Stimulated activated CD4-positive, alpha-beta T cell treated with anti-CD3 and anti-CD28 coated beads, Interleukin-1b, Interleukin-23, amount 100 ng/mL, for 4 hours (primary cell): ENCODE results near the gene EHBP1.

Experiments used
- DNase-seq, 2 donors: peaks; one replicate each; pipeline ENCODE4 v3.0.0-alpha.2; 2020; ENCODE audit warnings: low read depth in 2 of 2

Gene EHBP1

GRCh38 chr2:62784341-62784740 is 78.8 kb downstream of the EHBP1 start:
- DNase-seq: no peak

- no peak for DNase-seq
These were observed 79.7 kb downstream of the EHBP1 start for GRCh38 chr2:62785216-62785615.

- DNase-seq: no peak
These were observed 80.5 kb downstream of the EHBP1 start for GRCh38 chr2:62785810-62786597.

- no peak for DNase-seq
These were observed 81.9 kb downstream of the EHBP1 start for GRCh38 chr2:62787386-62787785.

GRCh38 chr2:62789518-62789917 is 84.0 kb downstream of the EHBP1 start:
- DNase-seq: no peak

GRCh38 chr2:62789918-62790317 is 84.4 kb downstream of the EHBP1 start:
- no peak for DNase-seq

- no peak for DNase-seq
These were observed 86.9 kb downstream of the EHBP1 start for GRCh38 chr2:62792408-62792807.

GRCh38 chr2:62793213-62793612 is 87.7 kb downstream of the EHBP1 start:
- DNase-seq: no peak

- no peak for DNase-seq
These were observed 89.3 kb downstream of the EHBP1 start for GRCh38 chr2:62794791-62795190.

- no peak for DNase-seq
These were observed 89.8 kb downstream of the EHBP1 start for GRCh38 chr2:62795341-62795740.

- no peak for DNase-seq
These were observed 91.6 kb downstream of the EHBP1 start for GRCh38 chr2:62797107-62797506.

- DNase-seq: no peak
These were observed 95.1 kb downstream of the EHBP1 start for GRCh38 chr2:62800618-62801017.

- no peak for DNase-seq
These were observed 95.6 kb downstream of the EHBP1 start for GRCh38 chr2:62801110-62801509.

GRCh38 chr2:62801814-62802523 is 96.5 kb downstream of the EHBP1 start:
- DNase-seq: no peak

GRCh38 chr2:62803961-62804360 is 98.4 kb downstream of the EHBP1 start:
- DNase-seq: no peak

GRCh38 chr2:62806231-62806630 is 100.7 kb downstream of the EHBP1 start:
- no peak for DNase-seq

- no peak for DNase-seq
These were observed 103.0 kb downstream of the EHBP1 start for GRCh38 chr2:62808554-62808953.

GRCh38 chr2:62811086-62811485 is 105.6 kb downstream of the EHBP1 start:
- DNase-seq: no peak

GRCh38 chr2:62811972-62812371 is 106.5 kb downstream of the EHBP1 start:
- no peak for DNase-seq

- DNase-seq: no peak
These were observed 107.7 kb downstream of the EHBP1 start for GRCh38 chr2:62812921-62813825.

- no peak for DNase-seq
These were observed 108.6 kb downstream of the EHBP1 start for GRCh38 chr2:62814123-62814522.

- no peak for DNase-seq
These were observed 111.8 kb downstream of the EHBP1 start for GRCh38 chr2:62817348-62817747.
